Measurements from ENCODE around the gene TJAP1.

The TJAP1 gene

GRCh38 chr6:43506667-43507471 is 29.5 kb downstream of the TJAP1 start:
- peak; percentile 90 for DNase-seq (ENCODE audit: low read depth)

GRCh38 chr6:43508481-43509141 is 31.2 kb downstream of the TJAP1 start:
- no peaks in the 10 kb centered on the region for H3K9me3 ChIP-seq (ENCODE audit: control insufficient read depth, low read length)
- no peak overlapping the region for H3K9ac ChIP-seq (ENCODE audit: low read length)
- H3K27me3 ChIP-seq (replicated peaks; ENCODE audit: control insufficient read depth, insufficient read depth, low read length) = no peaks in the 10 kb centered on the region
- H3K36me3 ChIP-seq (ENCODE audit: control insufficient read depth, insufficient read depth, low read length, severe bottlenecking) = peaks cover 48% of the 10 kb centered on the region
- DNase-seq (ENCODE audit: low read depth) = no peak
- peaks cover 8% of the 10 kb centered on the region for H3K4me1 ChIP-seq (ENCODE audit: control insufficient read depth, insufficient read depth, low read length)
- H3K4me3 ChIP-seq (ENCODE audit: low read length) = no peak overlapping the region

More at GRCh38 chr6:43506667-43507471, 29.5 kb downstream of the TJAP1 start:
- peaks cover 48% of the 10 kb centered on the region for H3K36me3 ChIP-seq (ENCODE audit: control insufficient read depth, insufficient read depth, low read length, severe bottlenecking)
- no peaks in the 10 kb centered on the region for H3K27me3 ChIP-seq (replicated peaks; ENCODE audit: control insufficient read depth, insufficient read depth, low read length)
- H3K9me3 ChIP-seq (ENCODE audit: control insufficient read depth, low read length) = no peaks in the 10 kb centered on the region
- no peak overlapping the region for H3K4me3 ChIP-seq (ENCODE audit: low read length)
- peak overlapping the region; percentile 27 for H3K9ac ChIP-seq (ENCODE audit: low read length)
- H3K4me1 ChIP-seq (ENCODE audit: control insufficient read depth, insufficient read depth, low read length) = peaks cover 8% of the 10 kb centered on the region

- no peak for DNase-seq (ENCODE audit: low read depth)
- Histone ChIP-seq H3K27me3 (replicated peaks; ENCODE audit: control insufficient read depth, insufficient read depth, low read length) (no peaks in the 10 kb centered on the region), H3K4me3 (ENCODE audit: low read length) (peak overlapping the region; percentile 69), H3K9ac (ENCODE audit: low read length) (peak overlapping the region; percentile 59), H3K36me3 (ENCODE audit: control insufficient read depth, insufficient read depth, low read length, severe bottlenecking) (peaks cover 50% of the 10 kb centered on the region), H3K4me1 (ENCODE audit: control insufficient read depth, insufficient read depth, low read length) (peaks cover 8% of the 10 kb centered on the region), H3K9me3 (ENCODE audit: control insufficient read depth, low read length) (no peaks in the 10 kb centered on the region)
These were observed 32.0 kb downstream of the TJAP1 start for GRCh38 chr6:43509142-43509983.

DNA sequence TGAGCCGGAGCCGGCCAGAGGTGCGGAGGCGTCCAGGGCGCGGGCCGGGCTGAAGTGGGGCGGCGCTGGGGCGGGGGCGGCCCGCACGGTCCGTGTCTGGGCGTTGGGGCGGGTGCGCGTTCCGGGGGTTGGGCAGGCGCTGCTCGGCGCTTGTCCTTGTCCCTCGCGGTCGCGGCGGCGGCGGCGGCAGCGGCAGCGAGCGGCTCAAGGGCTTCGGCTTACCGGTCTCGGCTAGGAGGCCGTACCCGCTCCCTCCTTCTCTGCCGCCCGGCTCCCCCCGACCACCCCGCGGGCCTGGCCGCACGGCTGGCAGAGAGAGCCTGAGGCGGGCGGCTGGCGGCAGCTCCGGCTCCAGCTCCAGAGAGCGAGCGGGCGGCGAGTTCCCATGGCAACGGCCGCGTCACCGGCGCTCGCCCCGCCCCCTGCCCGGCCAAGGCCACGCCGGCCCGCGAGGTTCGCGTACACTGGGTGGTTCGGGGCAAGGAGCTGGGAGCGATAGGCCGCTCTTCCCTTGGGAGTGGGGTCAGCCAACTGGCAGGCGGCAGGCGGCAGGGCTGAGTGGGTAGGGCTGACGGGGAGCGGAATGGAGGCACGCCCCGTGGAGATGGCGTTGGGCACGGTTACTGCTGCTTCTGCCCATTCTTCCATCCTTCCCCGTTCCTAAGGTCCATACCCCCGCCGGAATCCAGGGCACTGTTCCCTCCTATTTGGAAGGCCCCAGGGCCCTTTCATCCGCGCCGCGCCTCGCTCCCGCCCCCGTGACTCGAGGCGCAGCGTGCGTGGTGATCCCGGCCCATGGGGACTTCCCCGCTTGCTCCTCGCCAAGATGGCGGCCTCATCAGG is 32.8 kb downstream of the TJAP1 start, which contains the start of gene LRRC73:
Gene LRRC73, minus strand, starts transcription at position 363 of the 843 bp plus-strand sequence. CDS start 561 bp downstream, outside the sequence.
- Histone ChIP-seq H3K9ac (ENCODE audit: low read length) (peak within 1 kb of the TSS; percentile 59), H3K4me1 (ENCODE audit: control insufficient read depth, insufficient read depth, low read length) (peaks cover 9% of the 10 kb centered on the region), H3K27me3 (replicated peaks; ENCODE audit: control insufficient read depth, insufficient read depth, low read length) (no peaks in the 10 kb centered on the region), H3K4me3 (ENCODE audit: low read length) (peak within 1 kb of the TSS; percentile 69), H3K9me3 (ENCODE audit: control insufficient read depth, low read length) (no peaks in the 10 kb centered on the region), H3K36me3 (ENCODE audit: control insufficient read depth, insufficient read depth, low read length, severe bottlenecking) (peaks cover 47% of the 10 kb centered on the region)
- DNase-seq (ENCODE audit: low read depth) = peak; percentile 94

- Histone ChIP-seq H3K36me3 (ENCODE audit: control insufficient read depth, insufficient read depth, low read length, severe bottlenecking) (peaks cover 45% of the 10 kb centered on the region), H3K9me3 (ENCODE audit: control insufficient read depth, low read length) (no peaks in the 10 kb centered on the region), H3K27me3 (replicated peaks; ENCODE audit: control insufficient read depth, insufficient read depth, low read length) (no peaks in the 10 kb centered on the region), H3K4me3 (ENCODE audit: low read length) (peak overlapping the region; percentile 69), H3K4me1 (ENCODE audit: control insufficient read depth, insufficient read depth, low read length) (peaks cover 15% of the 10 kb centered on the region), H3K9ac (ENCODE audit: low read length) (peak overlapping the region; percentile 42)
- DNase-seq (ENCODE audit: low read depth) = no peak
These were observed 33.4 kb downstream of the TJAP1 start for GRCh38 chr6:43510827-43511163.

DNA sequence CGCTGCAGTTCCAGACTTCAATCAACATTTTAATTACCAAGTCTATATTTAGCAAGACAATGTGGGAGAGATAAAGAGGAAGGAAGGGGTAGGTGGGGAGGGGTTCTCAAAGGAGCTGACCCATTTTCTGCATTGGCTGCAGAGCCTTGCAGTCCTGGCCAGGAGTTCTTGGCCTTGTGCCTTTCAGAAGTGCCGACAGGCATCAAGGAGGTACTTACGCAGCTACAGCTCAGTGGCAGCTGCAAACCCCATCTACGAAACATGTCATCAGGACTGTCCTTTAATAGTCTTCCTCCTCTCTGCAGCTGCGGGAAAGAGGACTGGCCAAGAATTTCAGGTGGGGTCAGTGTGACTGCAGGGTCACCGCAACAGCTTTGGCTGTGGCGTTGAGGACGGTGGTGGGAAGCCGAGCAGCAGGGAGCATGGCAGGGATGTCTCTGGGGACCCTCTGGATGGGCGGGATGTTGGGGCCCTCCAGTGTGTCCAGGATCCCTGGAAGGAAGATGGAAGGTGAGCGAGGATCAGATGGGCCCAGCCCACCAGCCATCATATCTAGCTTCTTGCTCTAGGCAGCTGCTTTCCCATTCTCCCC is 34.5 kb downstream of the TJAP1 start:
- no peak overlapping the region for H3K4me3 ChIP-seq (ENCODE audit: low read length)
- no peak for DNase-seq (ENCODE audit: low read depth)
- H3K9me3 ChIP-seq (ENCODE audit: control insufficient read depth, low read length) = no peaks in the 10 kb centered on the region
- H3K9ac ChIP-seq (ENCODE audit: low read length) = no peak overlapping the region
- no peaks in the 10 kb centered on the region for H3K27me3 ChIP-seq (replicated peaks; ENCODE audit: control insufficient read depth, insufficient read depth, low read length)
- peaks cover 43% of the 10 kb centered on the region for H3K36me3 ChIP-seq (ENCODE audit: control insufficient read depth, insufficient read depth, low read length, severe bottlenecking)
- peaks cover 17% of the 10 kb centered on the region for H3K4me1 ChIP-seq (ENCODE audit: control insufficient read depth, insufficient read depth, low read length)

- Histone ChIP-seq H3K9ac (ENCODE audit: low read length) (peak overlapping the region; percentile 92), H3K36me3 (ENCODE audit: control insufficient read depth, insufficient read depth, low read length, severe bottlenecking) (peaks cover 61% of the 10 kb centered on the region), H3K4me3 (ENCODE audit: low read length) (peak overlapping the region; percentile 95), H3K9me3 (ENCODE audit: control insufficient read depth, low read length) (no peaks in the 10 kb centered on the region), H3K4me1 (ENCODE audit: control insufficient read depth, insufficient read depth, low read length) (peaks cover 27% of the 10 kb centered on the region), H3K27me3 (replicated peaks; ENCODE audit: control insufficient read depth, insufficient read depth, low read length) (no peaks in the 10 kb centered on the region)
- no peak for DNase-seq (ENCODE audit: low read depth)
These were observed 38.4 kb downstream of the TJAP1 start for GRCh38 chr6:43515808-43516207.

GRCh38 chr6:43516367-43516696 is 39.0 kb downstream of the TJAP1 start:
- H3K4me1 ChIP-seq (ENCODE audit: control insufficient read depth, insufficient read depth, low read length) = peaks cover 27% of the 10 kb centered on the region
- no peaks in the 10 kb centered on the region for H3K9me3 ChIP-seq (ENCODE audit: control insufficient read depth, low read length)
- DNase-seq (ENCODE audit: low read depth) = peak; percentile 73
- no peaks in the 10 kb centered on the region for H3K27me3 ChIP-seq (replicated peaks; ENCODE audit: control insufficient read depth, insufficient read depth, low read length)
- H3K9ac ChIP-seq (ENCODE audit: low read length) = peak overlapping the region; percentile 92
- H3K36me3 ChIP-seq (ENCODE audit: control insufficient read depth, insufficient read depth, low read length, severe bottlenecking) = peaks cover 61% of the 10 kb centered on the region
- H3K4me3 ChIP-seq (ENCODE audit: low read length) = peak overlapping the region; percentile 95

DNA sequence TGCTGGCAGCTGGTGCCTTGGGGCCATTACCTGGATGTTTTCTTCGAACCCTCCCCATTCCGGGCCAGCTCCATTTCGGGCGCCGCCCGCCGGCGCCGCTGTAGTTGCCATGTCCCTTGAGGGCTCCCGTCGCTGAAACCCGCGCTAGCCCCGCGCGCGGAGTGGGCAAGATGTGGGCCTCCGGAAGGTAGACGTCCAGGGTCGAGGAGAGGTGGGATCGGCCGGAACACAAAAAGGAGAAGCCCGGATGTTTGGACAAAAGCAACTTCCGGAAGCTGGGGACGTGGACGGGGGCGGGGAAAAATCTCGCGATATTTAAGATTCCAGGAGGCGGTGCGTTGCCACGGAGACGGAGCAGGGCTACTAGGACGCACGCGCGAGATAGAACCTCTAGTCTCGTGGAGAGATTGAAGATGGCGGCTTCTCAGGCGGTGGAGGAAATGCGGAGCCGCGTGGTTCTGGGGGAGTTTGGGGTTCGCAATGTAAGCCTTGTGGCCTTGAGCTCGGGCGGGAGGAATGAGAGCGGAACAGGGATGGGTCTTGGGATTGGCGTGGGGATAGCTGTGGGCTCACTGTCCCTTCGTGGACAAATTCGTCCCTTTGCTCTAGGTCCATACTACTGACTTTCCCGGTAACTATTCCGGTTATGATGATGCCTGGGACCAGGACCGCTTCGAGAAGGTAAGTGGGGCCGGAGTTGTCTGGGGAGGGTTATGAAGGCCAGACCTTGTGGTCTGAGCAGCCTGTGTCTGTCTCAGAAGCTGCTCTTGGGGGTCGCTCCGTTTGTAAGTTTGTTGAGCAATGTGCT is 39.5 kb downstream of the TJAP1 start, which contains the start of the genes POLR1C and YIPF3:
Gene POLR1C, plus strand, starts transcription at position 393 of the 808 bp plus-strand sequence. Its CDS starts 21 bp downstream, at position 414.
Gene YIPF3, minus strand, starts transcription at position 230 of the 808 bp plus-strand sequence. Its CDS starts 119 bp downstream, at position 111.
- Histone ChIP-seq H3K9me3 (ENCODE audit: control insufficient read depth, low read length) (no peaks in the 10 kb centered on the region), H3K9ac (ENCODE audit: low read length) (peak within 1 kb of the TSS; percentile 92), H3K4me1 (ENCODE audit: control insufficient read depth, insufficient read depth, low read length) (peaks cover 27% of the 10 kb centered on the region), H3K36me3 (ENCODE audit: control insufficient read depth, insufficient read depth, low read length, severe bottlenecking) (peaks cover 61% of the 10 kb centered on the region), H3K4me3 (ENCODE audit: low read length) (peak within 1 kb of the TSS; percentile 95), H3K27me3 (replicated peaks; ENCODE audit: control insufficient read depth, insufficient read depth, low read length) (no peaks in the 10 kb centered on the region)
- peak; percentile 100 for DNase-seq (ENCODE audit: low read depth)
